HepG2 (cell line): ENCODE data around the gene AMDHD1. TPM values are rescaled to one million over a fixed set of nuclear protein-coding genes. Genes with fewer than 3 reads are reported as not detected.
A peak's percentile ranks its signal among the peaks of the same experiment; 100 is the strongest.

Experiments
- ADNP ChIP-seq: sonication (generic); formaldehyde crosslinking; IDR thresholded peaks from 2 replicates; pipeline ENCODE4 v1.4.0; 2020; ENCODE audit warnings: missing genetic modification reagents
- EED ChIP-seq: sonication (generic); formaldehyde crosslinking; IDR thresholded peaks from 2 replicates; pipeline ENCODE4 v1.5.0; 2020; ENCODE audit warnings: mild to moderate bottlenecking, missing genetic modification reagents
- HMG20B ChIP-seq: conservative IDR thresholded peaks from 2 replicates; pipeline ENCODE4 v1.6.1; 2016; ENCODE audit warnings: missing genetic modification reagents, missing compliant biosample characterization
- HNRNPUL1 ChIP-seq: fragments of 200-400 bp; formaldehyde crosslinking; IDR thresholded peaks from 2 replicates; pipeline ENCODE4 v1.6.1; 2017; ENCODE audit warnings: low read depth, mild to moderate bottlenecking, low read length, moderate library complexity
- IKZF1 ChIP-seq: fragments of 450-650 bp; IDR thresholded peaks from 2 replicates; pipeline ENCODE4 v1.7.1; 2016
- MATR3 ChIP-seq: sonication (generic); formaldehyde crosslinking; IDR thresholded peaks from 2 replicates; pipeline ENCODE4 v1.4.0; 2020; ENCODE audit warnings: missing genetic modification reagents
- NFKB2 ChIP-seq: sonication (generic); formaldehyde crosslinking; IDR thresholded peaks from 2 replicates; pipeline ENCODE4 v1.4.0; 2020; ENCODE audit warnings: missing genetic modification reagents, borderline replicate concordance
- POGZ ChIP-seq: sonication (generic); formaldehyde crosslinking; IDR thresholded peaks from 2 replicates; pipeline ENCODE4 v1.4.0; 2020; ENCODE audit warnings: mild to moderate bottlenecking, missing genetic modification reagents
- SALL1 ChIP-seq: sonication (generic); formaldehyde crosslinking; IDR thresholded peaks from 2 replicates; pipeline ENCODE4 v1.8.0; 2022; ENCODE audit warnings: mild to moderate bottlenecking, missing genetic modification reagents
- THYN1 ChIP-seq: sonication (generic); formaldehyde crosslinking; IDR thresholded peaks from 2 replicates; pipeline ENCODE4 v1.8.1; 2023; ENCODE audit warnings: low read depth, mild to moderate bottlenecking, moderate library complexity, missing genetic modification reagents, borderline replicate concordance
- ZNF253 ChIP-seq: sonication (generic); formaldehyde crosslinking; IDR thresholded peaks from 2 replicates; pipeline ENCODE4 v1.8.0; 2022; ENCODE audit warnings: mild to moderate bottlenecking, missing genetic modification reagents, borderline replicate concordance
- ZNF263 ChIP-seq: sonication (generic); formaldehyde crosslinking; IDR thresholded peaks from 2 replicates; pipeline ENCODE4 v1.4.0; 2020; ENCODE audit warnings: missing genetic modification reagents
- ZNF543 ChIP-seq: sonication (generic); formaldehyde crosslinking; IDR thresholded peaks from 2 replicates; pipeline ENCODE4 v1.4.0; 2020; ENCODE audit warnings: mild to moderate bottlenecking, missing genetic modification reagents
- ZNF619 ChIP-seq: sonication (generic); formaldehyde crosslinking; IDR thresholded peaks from 2 replicates; pipeline ENCODE4 v1.4.0; 2020; ENCODE audit warnings: mild to moderate bottlenecking, missing genetic modification reagents
- ZNF781 ChIP-seq: sonication (generic); formaldehyde crosslinking; IDR thresholded peaks from 2 replicates; pipeline ENCODE4 v1.5.1; 2020; ENCODE audit warnings: borderline replicate concordance, mild to moderate bottlenecking, missing genetic modification reagents; ENCODE audit errors: not compliant biosample characterization
- ZZZ3 ChIP-seq: sonication (generic); formaldehyde crosslinking; IDR thresholded peaks from 2 replicates; pipeline ENCODE4 v1.4.0; 2020; ENCODE audit warnings: missing genetic modification reagents, mild to moderate bottlenecking, borderline replicate concordance
- polyA plus RNA-seq, 8 experiments: library from polyadenylated mRNA; depleted of rRNA in 3 of 8; stranded (reverse) in 7 of 8; unstranded in 1 of 8; fragments of >200 nt; fragmentation: Illumina TruSeq in 4 of 8; extraction: Trizol in 4 of 8; gene quantifications; 2 replicates each; pipeline versions ENCODE4 v1.2.1 to v1.2.3, GENCODE V29; 2011 to 2016; ENCODE audit warnings: low read depth in 4 of 8, missing spikeins in 1 of 8, mixed read lengths in 1 of 8; ENCODE audit not compliant: insufficient read depth in 1 of 8
- total RNA-seq, 5 experiments: library from RNA; depleted of rRNA; stranded (reverse); fragments of >200 nt; fragmentation: Illumina TruSeq; extraction: Trizol; gene quantifications; 2 replicates each; pipeline ENCODE4 v1.2.3, GENCODE V29; 2016; ENCODE audit warnings: low read depth in 1 of 5
- TF ChIP-seq, protein P1 (sequence below): IDR thresholded peaks from 2 replicates; pipeline ENCODE4 v1.4.0; 2020; ENCODE audit warnings: mild to moderate bottlenecking, missing genetic modification reagents
- TF ChIP-seq, protein P2 (sequence below): sonication (generic); formaldehyde crosslinking; IDR thresholded peaks from 2 replicates; pipeline ENCODE4 v1.5.0; 2020; ENCODE audit warnings: missing genetic modification reagents, mild to moderate bottlenecking, borderline replicate concordance

The AMDHD1 gene
- total and polyA plus RNA-seq, 2 of the 13 experiments (the other 11 are each of a cell fraction or from before 2014, with no cell fraction given) = 6.5 to 29.6 TPM

DNA sequence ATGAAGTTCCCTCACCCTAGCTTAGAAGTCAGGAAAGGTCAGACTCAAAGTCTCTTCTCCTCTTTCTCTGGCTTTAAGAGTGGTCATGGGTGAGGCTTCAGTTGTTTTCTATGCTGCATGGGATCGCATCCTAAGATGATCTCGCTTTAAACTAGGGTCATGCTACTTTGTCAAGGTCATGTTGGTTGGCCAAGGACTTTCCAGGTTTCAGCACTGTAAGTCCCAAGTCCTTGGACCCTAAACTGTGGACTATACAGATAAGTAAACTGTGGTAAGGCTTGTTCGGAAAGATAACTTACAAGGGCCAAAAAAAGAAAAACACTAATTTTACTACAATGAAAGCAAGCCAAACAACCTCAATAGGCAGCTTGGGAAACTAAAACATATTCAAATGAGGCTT is 35.6 kb downstream of the AMDHD1 start (continued):
- TF ChIP-seq, protein P1, sequence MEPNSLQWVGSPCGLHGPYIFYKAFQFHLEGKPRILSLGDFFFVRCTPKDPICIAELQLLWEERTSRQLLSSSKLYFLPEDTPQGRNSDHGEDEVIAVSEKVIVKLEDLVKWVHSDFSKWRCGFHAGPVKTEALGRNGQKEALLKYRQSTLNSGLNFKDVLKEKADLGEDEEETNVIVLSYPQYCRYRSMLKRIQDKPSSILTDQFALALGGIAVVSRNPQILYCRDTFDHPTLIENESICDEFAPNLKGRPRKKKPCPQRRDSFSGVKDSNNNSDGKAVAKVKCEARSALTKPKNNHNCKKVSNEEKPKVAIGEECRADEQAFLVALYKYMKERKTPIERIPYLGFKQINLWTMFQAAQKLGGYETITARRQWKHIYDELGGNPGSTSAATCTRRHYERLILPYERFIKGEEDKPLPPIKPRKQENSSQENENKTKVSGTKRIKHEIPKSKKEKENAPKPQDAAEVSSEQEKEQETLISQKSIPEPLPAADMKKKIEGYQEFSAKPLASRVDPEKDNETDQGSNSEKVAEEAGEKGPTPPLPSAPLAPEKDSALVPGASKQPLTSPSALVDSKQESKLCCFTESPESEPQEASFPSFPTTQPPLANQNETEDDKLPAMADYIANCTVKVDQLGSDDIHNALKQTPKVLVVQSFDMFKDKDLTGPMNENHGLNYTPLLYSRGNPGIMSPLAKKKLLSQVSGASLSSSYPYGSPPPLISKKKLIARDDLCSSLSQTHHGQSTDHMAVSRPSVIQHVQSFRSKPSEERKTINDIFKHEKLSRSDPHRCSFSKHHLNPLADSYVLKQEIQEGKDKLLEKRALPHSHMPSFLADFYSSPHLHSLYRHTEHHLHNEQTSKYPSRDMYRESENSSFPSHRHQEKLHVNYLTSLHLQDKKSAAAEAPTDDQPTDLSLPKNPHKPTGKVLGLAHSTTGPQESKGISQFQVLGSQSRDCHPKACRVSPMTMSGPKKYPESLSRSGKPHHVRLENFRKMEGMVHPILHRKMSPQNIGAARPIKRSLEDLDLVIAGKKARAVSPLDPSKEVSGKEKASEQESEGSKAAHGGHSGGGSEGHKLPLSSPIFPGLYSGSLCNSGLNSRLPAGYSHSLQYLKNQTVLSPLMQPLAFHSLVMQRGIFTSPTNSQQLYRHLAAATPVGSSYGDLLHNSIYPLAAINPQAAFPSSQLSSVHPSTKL = peak; percentile 67
- TF ChIP-seq SALL1 (CRISPR knock-in tag) (peak; percentile 34; the same call in 1 of the 2 replicates), ADNP (CRISPR knock-in tag) (no peak), ZNF263 (no peak), ZNF543 (no peak), ZNF781 (CRISPR knock-in tag) (no peak), HMG20B (CRISPR knock-in tag) (no peak), POGZ (CRISPR knock-in tag) (peak; percentile 71), MATR3 (CRISPR knock-in tag) (no peak), ZNF619 (CRISPR knock-in tag) (no peak), EED (no peak), THYN1 (CRISPR knock-in tag) (no peak), HNRNPUL1 (no peak), ZZZ3 (CRISPR knock-in tag) (no peak), NFKB2 (CRISPR knock-in tag) (no peak), IKZF1 (no peak), ZNF253 (CRISPR knock-in tag) (no peak)
- TF ChIP-seq, protein P2, sequence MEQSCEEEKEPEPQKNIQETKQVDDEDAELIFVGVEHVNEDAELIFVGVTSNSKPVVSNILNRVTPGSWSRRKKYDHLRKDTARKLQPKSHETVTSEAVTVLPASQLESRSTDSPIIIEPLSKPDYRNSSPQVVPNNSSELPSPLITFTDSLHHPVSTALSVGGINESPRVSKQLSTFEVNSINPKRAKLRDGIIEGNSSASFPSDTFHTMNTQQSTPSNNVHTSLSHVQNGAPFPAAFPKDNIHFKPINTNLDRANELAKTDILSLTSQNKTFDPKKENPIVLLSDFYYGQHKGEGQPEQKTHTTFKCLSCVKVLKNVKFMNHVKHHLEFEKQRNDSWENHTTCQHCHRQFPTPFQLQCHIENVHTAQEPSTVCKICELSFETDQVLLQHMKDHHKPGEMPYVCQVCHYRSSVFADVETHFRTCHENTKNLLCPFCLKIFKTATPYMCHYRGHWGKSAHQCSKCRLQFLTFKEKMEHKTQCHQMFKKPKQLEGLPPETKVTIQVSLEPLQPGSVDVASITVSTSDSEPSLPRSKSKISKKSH (CRISPR knock-in tag) = no peak
